H9 (cell line): ENCODE measurements around the gene SLC24A3. TPM values are rescaled to one million over a fixed set of nuclear protein-coding genes. Genes with fewer than 3 reads are reported as not detected.

Source experiments
- DNase-seq: peaks from one replicate; pipeline ENCODE4 v3.0.0-alpha.2; 2017
- H2AFZ ChIP-seq: one replicate; pipeline ENCODE4 v1.6.1; 2013; ENCODE audit warnings: mild to moderate bottlenecking, low read length, control low read depth, moderate library complexity
- H2AK5ac ChIP-seq: 2 replicates; pipeline ENCODE4 v1.6.1; 2013; ENCODE audit warnings: low read length, control low read depth, mixed read lengths; ENCODE audit not compliant: insufficient read length
- H2BK120ac ChIP-seq: one replicate; pipeline ENCODE4 v1.6.1; 2013; ENCODE audit warnings: low read depth, mild to moderate bottlenecking, low read length, control low read depth, inconsistent platforms; ENCODE audit not compliant: poor library complexity, severe bottlenecking
- H2BK12ac ChIP-seq: 2 replicates; pipeline ENCODE4 v1.6.1; 2013; ENCODE audit warnings: low read length, control low read depth, mixed read lengths, low read depth; ENCODE audit not compliant: insufficient read length
- H2BK15ac ChIP-seq: 2 replicates; pipeline ENCODE4 v1.6.1; 2013; ENCODE audit warnings: low read depth, low read length, control low read depth
- H2BK20ac ChIP-seq: one replicate; pipeline ENCODE4 v1.6.1; 2013; ENCODE audit warnings: low read depth, mild to moderate bottlenecking, low read length, control low read depth, inconsistent platforms; ENCODE audit not compliant: poor library complexity, severe bottlenecking
- H2BK5ac ChIP-seq: 2 replicates; pipeline ENCODE4 v1.6.1; 2013; ENCODE audit warnings: low read length, control low read depth, mixed read lengths; ENCODE audit not compliant: insufficient read length
- H3K14ac ChIP-seq: 2 replicates; pipeline ENCODE4 v1.6.1; 2013; ENCODE audit warnings: low read length, control low read depth; ENCODE audit not compliant: insufficient read depth
- H3K18ac ChIP-seq: 2 replicates; pipeline ENCODE4 v1.6.1; 2013; ENCODE audit warnings: low read depth, mild to moderate bottlenecking, mixed read lengths, low read length, control low read depth; ENCODE audit not compliant: insufficient read length
- H3K23ac ChIP-seq: 2 replicates; pipeline ENCODE4 v1.6.1; 2013; ENCODE audit warnings: low read length, control low read depth, mixed read lengths, low read depth; ENCODE audit not compliant: insufficient read length
- H3K23me2 ChIP-seq: 2 replicates; pipeline ENCODE4 v1.6.1; 2013; ENCODE audit warnings: low read depth, mild to moderate bottlenecking, mixed read lengths, low read length, control low read depth; ENCODE audit not compliant: insufficient read length, poor library complexity, severe bottlenecking
- H3K27ac ChIP-seq: 2 replicates; pipeline ENCODE4 v1.5.1; 2013; ENCODE audit warnings: low read length, control low read depth, mixed read lengths, low read depth; ENCODE audit not compliant: insufficient read length
- H3K27me3 ChIP-seq: 2 replicates; pipeline ENCODE4 v1.6.1; 2013; ENCODE audit warnings: low read length, control low read depth, inconsistent platforms; ENCODE audit not compliant: insufficient read depth
- H3K4ac ChIP-seq: 2 replicates; pipeline ENCODE4 v1.6.1; 2013; ENCODE audit warnings: low read depth, mild to moderate bottlenecking, control low read depth, inconsistent platforms, low read length, moderate library complexity
- H3K4me1 ChIP-seq: 2 replicates; pipeline ENCODE4 v1.6.1; 2013; ENCODE audit warnings: low read length, control low read depth, inconsistent platforms; ENCODE audit not compliant: insufficient read depth
- H3K4me2 ChIP-seq: 2 replicates; pipeline ENCODE4 v1.6.1; 2013; ENCODE audit warnings: low read length, control low read depth, mixed read lengths; ENCODE audit not compliant: insufficient read length, insufficient read depth
- H3K56ac ChIP-seq: 2 replicates; pipeline ENCODE4 v1.6.1; 2013; ENCODE audit warnings: low read depth, mild to moderate bottlenecking, mixed read lengths, low read length, control low read depth; ENCODE audit not compliant: insufficient read length
- H3K79me1 ChIP-seq: 2 replicates; pipeline ENCODE4 v1.6.1; 2013; ENCODE audit warnings: low read depth, mild to moderate bottlenecking, moderate library complexity, low read length, control low read depth, inconsistent platforms; ENCODE audit not compliant: insufficient read depth, poor library complexity, severe bottlenecking
- H3K79me2 ChIP-seq: 2 replicates; pipeline ENCODE4 v1.6.1; 2013; ENCODE audit warnings: low read length, control low read depth, inconsistent platforms; ENCODE audit not compliant: insufficient read depth
- H3K9ac ChIP-seq: 2 replicates; pipeline ENCODE4 v1.6.1; 2013; ENCODE audit warnings: low read length, control low read depth, mixed read lengths; ENCODE audit not compliant: insufficient read length; ENCODE audit errors: extremely low read depth
- H3K9me3 ChIP-seq: one replicate; pipeline ENCODE4 v1.6.1; 2013; ENCODE audit warnings: low read depth, low read length, inconsistent platforms; ENCODE audit not compliant: control insufficient read depth
- H3T11ph ChIP-seq: one replicate; pipeline ENCODE4 v1.6.1; 2013; ENCODE audit warnings: mild to moderate bottlenecking, low read length, control low read depth, inconsistent platforms
- H4K20me1 ChIP-seq: one replicate; pipeline ENCODE4 v1.6.1; 2013; ENCODE audit not compliant: control insufficient read depth, insufficient read length, insufficient read depth
- H4K5ac ChIP-seq: 2 replicates; pipeline ENCODE4 v1.6.1; 2013; ENCODE audit warnings: low read depth, mild to moderate bottlenecking, mixed read lengths, low read length, control low read depth; ENCODE audit not compliant: insufficient read length
- H4K8ac ChIP-seq: replicated peaks from 2 replicates; pipeline ENCODE4 v1.6.1; 2013; ENCODE audit warnings: low read length, control low read depth, mixed read lengths, low read depth; ENCODE audit not compliant: insufficient read length
- H4K91ac ChIP-seq: 2 replicates; pipeline ENCODE4 v1.6.1; 2013; ENCODE audit warnings: low read depth, mild to moderate bottlenecking, moderate library complexity, mixed read lengths, low read length, control low read depth; ENCODE audit not compliant: insufficient read length
- H3K27ac Mint-ChIP-seq, 3 experiments: 2 replicates in 2 of 3; 3 replicates in 1 of 3; pipeline ENCODE4 v1.8.0; 2020 to 2021; ENCODE audit warnings: mixed read lengths in 3 of 3, mild to moderate bottlenecking in 1 of 3, moderate library complexity in 1 of 3
- H3K27me3 Mint-ChIP-seq: 2 replicates; pipeline ENCODE4 v1.8.0; 2021; ENCODE audit warnings: low read depth, mild to moderate bottlenecking, moderate library complexity, mixed read lengths
- H3K36me3 Mint-ChIP-seq, 3 experiments: 2 replicates in 2 of 3; 3 replicates in 1 of 3; pipeline ENCODE4 v1.8.0; 2020 to 2021; ENCODE audit warnings: low read depth in 3 of 3, mixed read lengths in 3 of 3; ENCODE audit not compliant: insufficient read depth in 1 of 3
- H3K4me1 Mint-ChIP-seq, 2 experiments: 2 replicates each; pipeline ENCODE4 v1.8.0; 2020; ENCODE audit warnings: mixed read lengths in 2 of 2
- H3K4me3 Mint-ChIP-seq, 2 experiments: 2 replicates in 1 of 2; 3 replicates in 1 of 2; pipeline ENCODE4 v1.8.0; 2020 to 2021; ENCODE audit warnings: mild to moderate bottlenecking in 2 of 2, mixed read lengths in 2 of 2, moderate library complexity in 1 of 2
- H3K9me3 Mint-ChIP-seq, 2 experiments: 2 replicates in 1 of 2; 3 replicates in 1 of 2; pipeline ENCODE4 v1.8.0; 2020; ENCODE audit warnings: mild to moderate bottlenecking in 2 of 2, mixed read lengths in 2 of 2, moderate library complexity in 1 of 2
- WGBS: extraction: QIAGEN DNeasy Blood & Tissue Kit; methylation state at CpG from one replicate; pipeline ENCODE4 v1.1.7; 2013; ENCODE audit warnings: missing lambda C conversion rate, low lambda C conversion rate, mixed read lengths; ENCODE audit not compliant: insufficient read length; ENCODE audit errors: extremely low coverage; 5-methylcytosine and 5-hydroxymethylcytosine counted together
- total RNA-seq: library from RNA; stranded (reverse); gene quantifications from 2 replicates; pipeline ENCODE4 v1.2.1, GENCODE V29; 2021
- TF ChIP-seq, protein P1 (sequence below): fragments of 200-600 bp; sonication (generic); conservative IDR thresholded peaks from 3 replicates; pipeline ENCODE4 v1.8.0; 2021; ENCODE audit warnings: antibody characterized with exemption, mild to moderate bottlenecking

Gene SLC24A3
- total RNA-seq, 1 experiment from 2014 or later = 0.83 TPM

DNA sequence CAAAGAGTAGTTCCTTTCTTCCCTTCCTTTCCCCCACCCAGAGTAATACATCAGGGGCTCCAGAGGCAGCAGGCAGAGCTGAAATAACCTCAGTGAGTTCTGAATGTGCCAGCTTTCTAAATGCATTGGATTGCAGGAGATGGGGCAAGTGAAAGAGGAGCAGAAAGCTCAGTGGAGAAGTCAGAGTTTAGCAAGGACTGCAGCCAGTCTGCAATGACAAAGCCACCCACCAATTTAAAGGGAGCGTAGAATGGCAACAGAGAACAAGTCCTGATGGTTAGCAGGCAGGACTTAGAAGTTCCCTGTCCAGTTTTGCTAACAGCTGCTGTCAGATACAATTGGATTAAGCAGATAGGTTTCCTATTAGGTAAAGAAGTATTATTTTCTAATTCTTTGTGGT is 342.2 kb downstream of the SLC24A3 start:
- H2BK5ac ChIP-seq = no peak overlapping the region
- no peak overlapping the region for H3T11ph ChIP-seq
- H3K27me3 ChIP-seq = no peaks in the 10 kb centered on the region
- Mint-ChIP-seq H3K4me1 (no peaks in the 10 kb centered on the region), H3K27ac (no peak overlapping the region), H3K9me3 (no peaks in the 10 kb centered on the region), H3K27me3 (no peaks in the 10 kb centered on the region), H3K4me3 (no peak overlapping the region), H3K36me3 (no peaks in the 10 kb centered on the region)
- H3K27ac ChIP-seq = no peak overlapping the region
- no peak overlapping the region for H4K8ac ChIP-seq
- no peak overlapping the region for H2AFZ ChIP-seq
- H3K79me2 ChIP-seq = no peaks in the 10 kb centered on the region
- no peak overlapping the region for H2AK5ac ChIP-seq
- H3K79me1 ChIP-seq = no peaks in the 10 kb centered on the region
- no peak overlapping the region for H2BK120ac ChIP-seq
- no peak overlapping the region for H4K91ac ChIP-seq
- H3K9me3 ChIP-seq = no peaks in the 10 kb centered on the region
- TF ChIP-seq, protein P1, sequence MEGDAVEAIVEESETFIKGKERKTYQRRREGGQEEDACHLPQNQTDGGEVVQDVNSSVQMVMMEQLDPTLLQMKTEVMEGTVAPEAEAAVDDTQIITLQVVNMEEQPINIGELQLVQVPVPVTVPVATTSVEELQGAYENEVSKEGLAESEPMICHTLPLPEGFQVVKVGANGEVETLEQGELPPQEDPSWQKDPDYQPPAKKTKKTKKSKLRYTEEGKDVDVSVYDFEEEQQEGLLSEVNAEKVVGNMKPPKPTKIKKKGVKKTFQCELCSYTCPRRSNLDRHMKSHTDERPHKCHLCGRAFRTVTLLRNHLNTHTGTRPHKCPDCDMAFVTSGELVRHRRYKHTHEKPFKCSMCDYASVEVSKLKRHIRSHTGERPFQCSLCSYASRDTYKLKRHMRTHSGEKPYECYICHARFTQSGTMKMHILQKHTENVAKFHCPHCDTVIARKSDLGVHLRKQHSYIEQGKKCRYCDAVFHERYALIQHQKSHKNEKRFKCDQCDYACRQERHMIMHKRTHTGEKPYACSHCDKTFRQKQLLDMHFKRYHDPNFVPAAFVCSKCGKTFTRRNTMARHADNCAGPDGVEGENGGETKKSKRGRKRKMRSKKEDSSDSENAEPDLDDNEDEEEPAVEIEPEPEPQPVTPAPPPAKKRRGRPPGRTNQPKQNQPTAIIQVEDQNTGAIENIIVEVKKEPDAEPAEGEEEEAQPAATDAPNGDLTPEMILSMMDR = no peak
- no peak overlapping the region for H3K9ac ChIP-seq
- DNase-seq = no peak
- no peak overlapping the region for H4K5ac ChIP-seq
- H3K18ac ChIP-seq = no peak overlapping the region
- H2BK15ac ChIP-seq = no peak overlapping the region
- H3K4me2 ChIP-seq = no peak overlapping the region
- 0 out of 2 replicates have a peak, but pooled peaks cover 3% of the 10 kb centered on the region for H3K4me1 ChIP-seq
- no CpG with 5 or more reads among the region's 1 CpG for WGBS
- H4K20me1 ChIP-seq = no peaks in the 10 kb centered on the region
- H3K23me2 ChIP-seq = no peaks in the 10 kb centered on the region
- no peak overlapping the region for H3K56ac ChIP-seq
- H2BK12ac ChIP-seq = no peak overlapping the region
- no peak overlapping the region for H3K23ac ChIP-seq
- H3K14ac ChIP-seq = no peak overlapping the region
- H2BK20ac ChIP-seq = no peak overlapping the region
- no peak overlapping the region for H3K4ac ChIP-seq
